Fibroblast of lung (primary cell): ENCODE results near the gene DNAJA3. TPM values are rescaled to one million over a fixed set of nuclear protein-coding genes. Genes with fewer than 3 reads are reported as not detected.

Experiments used
- DNase-seq, 2 donors: peaks; one replicate each; pipeline versions ENCODE4 v3.0.0 to v3.0.0-alpha.2; 2010; ENCODE audit warnings: low read depth in 2 of 2
- H2AFZ ChIP-seq: 2 replicates; pipeline ENCODE4 v1.5.1; 2012; ENCODE audit warnings: low read length, control low read depth, inconsistent platforms
- H3K27ac ChIP-seq: 2 replicates; pipeline ENCODE4 v1.5.1; 2011; ENCODE audit warnings: low read length, control low read depth; ENCODE audit not compliant: insufficient read depth
- H3K27me3 ChIP-seq: 2 replicates; pipeline ENCODE4 v1.5.1; 2011; ENCODE audit warnings: mild to moderate bottlenecking, low read length; ENCODE audit not compliant: control insufficient read depth, insufficient read depth
- H3K36me3 ChIP-seq: 2 replicates; pipeline ENCODE4 v1.5.1; 2011; ENCODE audit warnings: low read length; ENCODE audit not compliant: control insufficient read depth, insufficient read depth
- H3K4me1 ChIP-seq: 2 replicates; pipeline ENCODE4 v1.5.1; 2011; ENCODE audit warnings: low read length; ENCODE audit not compliant: control insufficient read depth, insufficient read depth; ENCODE audit errors: extremely low read depth
- H3K4me2 ChIP-seq: 2 replicates; pipeline ENCODE4 v1.5.1; 2011; ENCODE audit warnings: low read length, control low read depth; ENCODE audit not compliant: insufficient read depth; ENCODE audit errors: extremely low read depth
- H3K4me3 ChIP-seq, 4 experiments: fragments of 200-600 bp in 1 of 4; sonication (generic) in 1 of 4; replicated peaks in 1 of 4; 2 replicates each; pipeline ENCODE4 v1.5.1; 2011 to 2016; ENCODE audit warnings: low read length in 4 of 4, low read depth in 3 of 4, mild to moderate bottlenecking in 3 of 4, control low read depth in 2 of 4, inconsistent platforms in 1 of 4, mixed read lengths in 1 of 4; ENCODE audit not compliant: insufficient read depth in 1 of 4; ENCODE audit errors: control extremely low read depth in 1 of 4
- H3K79me2 ChIP-seq: 2 replicates; pipeline ENCODE4 v1.5.1; 2012; ENCODE audit warnings: mild to moderate bottlenecking, low read length, inconsistent platforms; ENCODE audit not compliant: control insufficient read depth, insufficient read depth
- H3K9ac ChIP-seq: 2 replicates; pipeline ENCODE4 v1.5.1; 2011; ENCODE audit warnings: mild to moderate bottlenecking, low read length, control low read depth; ENCODE audit not compliant: insufficient read depth
- H3K9me3 ChIP-seq: 2 replicates; pipeline ENCODE4 v1.5.1; 2012; ENCODE audit warnings: low read depth, low read length; ENCODE audit not compliant: control insufficient read depth, insufficient read depth
- H4K20me1 ChIP-seq: 2 replicates; pipeline ENCODE4 v1.5.1; 2011; ENCODE audit warnings: low read length; ENCODE audit not compliant: control insufficient read depth, insufficient read depth; ENCODE audit errors: extremely low read depth
- EZH2 ChIP-seq: IDR thresholded peaks from 2 replicates; pipeline ENCODE4 v1.5.1; 2012; ENCODE audit warnings: low read length, control low read depth, mild to moderate bottlenecking; ENCODE audit errors: missing control alignments
- polyA plus RNA-seq, 2 donors: library from polyadenylated mRNA; depleted of rRNA in 1 of 2; stranded (reverse) in 1 of 2; unstranded in 1 of 2; fragments of >200 nt; gene quantifications; 2 replicates each; pipeline ENCODE4 v1.2.1, GENCODE V29; 2011 to 2012; ENCODE audit warnings: missing spikeins in 1 of 2
- total RNA-seq: library from RNA; depleted of rRNA; stranded (reverse); fragments of >200 nt; gene quantifications from 2 replicates; pipeline ENCODE4 v1.2.1, GENCODE V29; 2014
- TF ChIP-seq, protein P1 (sequence below), 2 donors: IDR thresholded peaks in 1 of 2; conservative IDR thresholded peaks in 1 of 2; 1 replicate in 1 of 2; 2 replicates in 1 of 2; pipeline ENCODE4 v1.5.1; 2011 to 2012; ENCODE audit warnings: low read length in 2 of 2, control low read depth in 1 of 2, inconsistent platforms in 1 of 2, low read depth in 1 of 2, mild to moderate bottlenecking in 1 of 2

The DNAJA3 gene
- total and polyA plus RNA-seq, 2 donors (not counting 1 experiment from before 2014, with no cell fraction given), result 27.8 to 66.1 TPM

DNA sequence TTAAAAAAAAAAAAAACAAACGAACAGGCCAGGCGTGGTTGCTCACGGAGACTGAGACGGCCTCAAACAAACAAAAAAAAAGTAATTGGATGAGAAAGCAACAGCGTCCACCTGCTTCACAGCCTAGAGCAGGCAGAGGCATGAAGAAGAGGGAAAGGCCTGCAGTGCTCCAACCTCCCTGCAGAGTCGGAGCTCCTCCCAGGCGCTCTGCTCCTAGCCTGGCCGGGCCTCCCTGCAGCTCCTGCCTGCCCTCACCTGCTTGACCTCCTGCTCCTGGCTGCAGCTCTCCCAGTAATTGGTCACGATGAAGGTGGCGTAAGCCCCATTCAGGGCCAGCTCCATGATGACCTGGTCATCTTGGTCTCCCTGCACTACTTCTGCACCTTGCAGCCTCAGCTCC, 43.3 kb downstream of the DNAJA3 start:
- H3K27me3 ChIP-seq, result no peaks in the 10 kb centered on the region
- H4K20me1 ChIP-seq, result no peaks in the 10 kb centered on the region
- no peaks in the 10 kb centered on the region for H3K79me2 ChIP-seq
- H3K9me3 ChIP-seq, result no peaks in the 10 kb centered on the region
- DNase-seq, result no peak
- H3K36me3 ChIP-seq, result peaks cover 10% of the 10 kb centered on the region
- H3K4me1 ChIP-seq, result peaks cover under 1% of the 10 kb centered on the region
- TF ChIP-seq, protein P1, sequence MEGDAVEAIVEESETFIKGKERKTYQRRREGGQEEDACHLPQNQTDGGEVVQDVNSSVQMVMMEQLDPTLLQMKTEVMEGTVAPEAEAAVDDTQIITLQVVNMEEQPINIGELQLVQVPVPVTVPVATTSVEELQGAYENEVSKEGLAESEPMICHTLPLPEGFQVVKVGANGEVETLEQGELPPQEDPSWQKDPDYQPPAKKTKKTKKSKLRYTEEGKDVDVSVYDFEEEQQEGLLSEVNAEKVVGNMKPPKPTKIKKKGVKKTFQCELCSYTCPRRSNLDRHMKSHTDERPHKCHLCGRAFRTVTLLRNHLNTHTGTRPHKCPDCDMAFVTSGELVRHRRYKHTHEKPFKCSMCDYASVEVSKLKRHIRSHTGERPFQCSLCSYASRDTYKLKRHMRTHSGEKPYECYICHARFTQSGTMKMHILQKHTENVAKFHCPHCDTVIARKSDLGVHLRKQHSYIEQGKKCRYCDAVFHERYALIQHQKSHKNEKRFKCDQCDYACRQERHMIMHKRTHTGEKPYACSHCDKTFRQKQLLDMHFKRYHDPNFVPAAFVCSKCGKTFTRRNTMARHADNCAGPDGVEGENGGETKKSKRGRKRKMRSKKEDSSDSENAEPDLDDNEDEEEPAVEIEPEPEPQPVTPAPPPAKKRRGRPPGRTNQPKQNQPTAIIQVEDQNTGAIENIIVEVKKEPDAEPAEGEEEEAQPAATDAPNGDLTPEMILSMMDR (conservative IDR thresholded peaks at IDR 0.05 in 1 of 2, IDR thresholded peaks at IDR 0.05 in 1 of 2; ENCODE audit: low read depth in 1 of 2, low read length in 2 of 2), result no peak
- TF ChIP-seq EZH2, result no peak
- no peak overlapping the region for H3K4me3 ChIP-seq
- no peak overlapping the region for H2AFZ ChIP-seq
- H3K9ac ChIP-seq, result no peak overlapping the region
- H3K27ac ChIP-seq, result no peak overlapping the region
- H3K4me2 ChIP-seq, result no peak overlapping the region

DNA sequence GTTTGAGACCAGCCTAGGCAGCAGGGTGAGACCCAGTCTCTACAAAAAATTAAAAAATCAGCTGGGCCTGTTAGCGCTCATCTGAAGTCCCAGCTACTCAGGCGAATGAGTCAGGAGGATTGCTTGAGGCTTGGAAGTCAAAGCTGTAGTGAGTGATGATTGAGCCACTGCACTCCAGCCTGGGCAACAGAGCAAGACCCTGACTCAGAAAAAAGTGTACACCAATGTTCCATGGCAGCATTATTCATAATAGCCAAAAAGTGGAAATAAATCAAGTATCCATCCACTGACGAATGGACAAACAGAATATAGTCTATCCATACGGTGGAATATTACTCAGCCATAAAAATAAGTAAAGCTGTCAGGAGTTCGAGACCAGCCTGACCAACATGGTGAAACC, 46.2 kb downstream of the DNAJA3 start:
- Histone ChIP-seq H3K36me3 (peaks cover 3% of the 10 kb centered on the region), H4K20me1 (no peaks in the 10 kb centered on the region), H3K9me3 (no peaks in the 10 kb centered on the region), H3K79me2 (peaks cover 6% of the 10 kb centered on the region), H3K27me3 (no peaks in the 10 kb centered on the region), H3K4me2 (no peak overlapping the region), H2AFZ (no peak overlapping the region), H3K4me3 (no peak overlapping the region), H3K9ac (no peak overlapping the region), H3K4me1 (no peaks in the 10 kb centered on the region), H3K27ac (no peak overlapping the region)
- TF ChIP-seq, protein P1 (conservative IDR thresholded peaks at IDR 0.05 in 1 of 2, IDR thresholded peaks at IDR 0.05 in 1 of 2; ENCODE audit: low read depth in 1 of 2, low read length in 2 of 2), result no peak
- no peak for DNase-seq

DNA sequence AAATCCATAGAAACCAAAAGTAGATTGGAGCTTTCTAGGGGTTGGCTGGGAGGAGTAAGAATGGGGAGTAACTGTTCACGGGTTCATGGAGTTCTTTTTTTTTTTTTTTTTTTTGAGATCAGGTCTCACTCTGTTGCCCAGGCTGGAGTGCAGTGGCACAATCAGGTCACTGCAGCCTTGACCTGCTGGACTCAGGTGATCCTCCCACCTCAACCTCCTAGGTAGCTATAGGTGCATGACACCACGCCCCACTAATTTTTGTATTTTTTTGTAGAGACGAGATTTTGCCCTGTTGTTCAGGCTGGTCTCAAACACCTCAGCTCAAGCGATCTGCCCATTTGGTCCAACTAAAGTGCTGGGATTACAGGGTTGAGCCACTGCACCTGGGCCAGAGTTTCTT, 47.2 kb downstream of the DNAJA3 start:
- Histone ChIP-seq H3K27ac (no peak overlapping the region), H3K4me1 (no peaks in the 10 kb centered on the region), H3K4me2 (no peak overlapping the region), H3K9ac (no peak overlapping the region), H3K36me3 (peaks cover 3% of the 10 kb centered on the region), H4K20me1 (no peaks in the 10 kb centered on the region), H2AFZ (no peak overlapping the region), H3K9me3 (no peaks in the 10 kb centered on the region), H3K4me3 (no peak overlapping the region), H3K79me2 (peaks cover 9% of the 10 kb centered on the region), H3K27me3 (no peaks in the 10 kb centered on the region)
- DNase-seq, result no peak
- TF ChIP-seq, protein P1 (conservative IDR thresholded peaks at IDR 0.05 in 1 of 2, IDR thresholded peaks at IDR 0.05 in 1 of 2; ENCODE audit: low read depth in 1 of 2, low read length in 2 of 2), result no peak
- no peak for TF ChIP-seq EZH2
